ENCODE measurements around the gene USP31.

The USP31 gene

DNA sequence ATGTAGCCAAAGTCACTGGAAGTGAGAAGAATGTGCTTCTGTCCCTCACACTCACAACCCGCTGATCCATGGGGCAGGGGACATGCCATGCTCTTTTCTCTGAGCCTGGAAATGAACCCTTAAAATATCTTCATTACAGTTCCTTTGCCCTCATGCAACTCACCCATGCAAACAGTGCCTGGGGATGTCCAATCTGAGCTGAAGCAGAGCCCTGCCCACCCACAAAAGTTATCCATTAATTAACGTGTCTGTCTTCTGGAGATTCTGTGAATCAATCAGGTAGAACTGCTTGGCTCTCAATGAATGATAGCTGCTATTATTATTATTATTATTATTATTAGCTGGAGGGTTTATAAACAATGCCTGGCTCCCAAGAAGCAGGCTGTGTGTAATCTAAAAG is 133.7 kb downstream of the USP31 start:
- DNase-seq (ENCODE audit: low read depth in 3 of 3): no peak

DNA sequence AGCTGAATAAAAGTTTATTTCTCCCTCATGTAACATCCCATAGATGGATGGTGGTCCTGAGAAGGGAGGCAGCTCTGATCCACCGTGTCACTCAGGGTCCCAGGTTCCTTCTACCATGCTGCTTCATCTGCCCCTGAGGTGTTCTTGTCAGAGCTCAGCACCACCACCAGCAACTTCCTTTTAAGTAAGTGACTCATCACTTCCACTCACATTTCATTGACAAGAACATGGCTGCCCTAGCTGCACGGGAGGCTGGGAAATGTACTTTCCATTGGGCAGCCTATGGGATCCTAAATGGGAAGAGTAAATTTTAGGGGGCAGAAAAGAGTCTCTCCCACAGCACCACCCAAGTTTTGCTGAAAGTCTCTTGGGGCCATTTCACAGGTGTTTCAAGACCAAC is 134.7 kb downstream of the USP31 start:
- no peak for DNase-seq (ENCODE audit: low read depth in 3 of 3)
